ENCODE measurements around the gene SEC61A1.

SEC61A1 gene

GRCh38 chr3:128060473-128061381 lies 8.5 kb downstream of the SEC61A1 start:
- no peak for FAIRE-seq

DNA sequence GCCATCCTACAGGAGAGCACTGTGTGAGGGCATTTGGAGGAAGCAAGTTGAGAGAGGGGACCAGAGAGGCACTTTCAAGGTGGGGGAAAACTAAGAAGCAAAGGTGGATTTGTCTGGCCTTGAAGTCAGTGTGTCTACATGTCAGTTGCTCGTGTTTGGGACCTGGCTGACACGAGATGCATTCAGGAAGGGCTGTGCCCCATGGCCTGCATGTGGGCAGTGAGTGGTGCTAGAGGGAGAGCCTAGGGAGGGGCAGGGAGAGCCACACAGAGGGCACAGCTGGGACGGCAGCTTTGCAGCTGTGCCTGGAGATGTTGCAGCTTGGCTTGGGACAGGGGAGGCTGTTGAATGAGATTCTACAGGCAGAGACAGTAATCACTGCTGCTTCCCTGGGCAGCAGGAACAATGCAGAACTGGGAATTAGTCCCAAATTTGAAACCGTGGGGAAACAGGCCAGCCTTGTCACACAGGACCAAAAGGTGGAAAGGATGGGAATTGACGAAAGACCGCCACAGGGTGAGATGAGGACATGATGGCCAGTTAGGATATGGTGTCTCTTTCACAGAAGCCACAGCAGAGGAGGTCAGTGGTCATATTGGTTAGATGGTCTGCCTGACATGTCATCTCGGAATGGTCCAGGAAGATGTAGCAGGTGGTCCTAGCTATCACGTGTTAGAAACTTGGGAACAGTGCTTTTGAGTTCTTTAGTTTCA lies 10.0 kb downstream of the SEC61A1 start:
- FAIRE-seq, result no peak

- no peak for FAIRE-seq
Observed at GRCh38 chr3:128063865-128064264, 11.6 kb downstream of the SEC61A1 start.

DNA sequence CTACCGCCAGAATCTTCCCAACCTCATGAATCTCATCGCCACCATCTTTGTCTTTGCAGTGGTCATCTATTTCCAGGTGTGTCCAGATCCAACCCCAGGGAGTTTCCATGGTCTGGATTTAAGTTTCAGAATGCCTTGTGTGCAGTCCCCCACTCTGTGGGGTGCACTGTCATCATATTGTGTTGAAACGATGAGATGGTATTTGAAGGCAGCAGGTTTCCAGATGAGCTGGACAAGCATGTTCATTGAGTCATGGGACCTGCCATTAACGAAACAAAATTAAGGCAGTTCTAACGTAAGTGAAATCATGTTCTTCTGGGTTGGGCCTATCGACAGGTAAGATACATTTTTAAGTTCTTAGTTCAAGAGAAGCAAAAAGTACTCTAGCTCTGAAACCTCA lies 12.7 kb downstream of the SEC61A1 start:
- FAIRE-seq, result no peak

GRCh38 chr3:128066114-128066513 lies 13.9 kb downstream of the SEC61A1 start:
- FAIRE-seq, result no peak

DNA sequence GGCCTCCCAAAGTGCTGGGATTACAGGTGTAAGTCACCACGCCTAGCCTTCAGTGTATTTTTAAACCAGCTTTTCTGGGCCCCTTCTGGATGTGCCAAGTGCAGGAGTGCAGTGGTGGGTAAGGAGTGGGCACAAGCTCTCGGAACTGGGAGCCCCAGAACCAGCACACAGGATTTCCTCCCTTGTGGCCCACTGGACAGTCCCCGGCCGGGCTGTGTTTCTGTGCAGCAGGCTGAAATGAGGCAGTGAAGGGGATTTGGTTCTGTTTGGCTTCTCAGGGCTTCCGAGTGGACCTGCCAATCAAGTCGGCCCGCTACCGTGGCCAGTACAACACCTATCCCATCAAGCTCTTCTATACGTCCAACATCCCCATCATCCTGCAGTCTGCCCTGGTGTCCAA lies 14.4 kb downstream of the SEC61A1 start:
- no peak for FAIRE-seq

DNA sequence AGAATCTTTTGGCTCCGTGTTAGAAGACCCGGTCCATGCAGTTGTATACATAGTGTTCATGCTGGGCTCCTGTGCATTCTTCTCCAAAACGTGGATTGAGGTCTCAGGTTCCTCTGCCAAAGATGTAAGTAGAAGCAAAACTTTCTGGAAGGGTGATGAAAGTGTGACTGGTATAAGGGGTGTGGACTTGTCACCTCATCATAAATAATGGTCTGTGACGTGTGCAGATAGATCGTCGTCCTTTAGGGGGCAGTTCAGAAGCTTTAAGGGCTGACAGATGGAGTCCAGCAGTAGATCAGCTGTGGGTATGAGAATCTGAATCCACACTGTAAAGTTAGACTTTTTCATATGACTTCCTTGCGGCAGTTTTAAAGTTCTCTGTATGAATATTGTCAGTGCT lies 15.3 kb downstream of the SEC61A1 start:
- FAIRE-seq, result no peak

- no peak for FAIRE-seq
Observed at GRCh38 chr3:128068156-128068620, 16.0 kb downstream of the SEC61A1 start.

DNA sequence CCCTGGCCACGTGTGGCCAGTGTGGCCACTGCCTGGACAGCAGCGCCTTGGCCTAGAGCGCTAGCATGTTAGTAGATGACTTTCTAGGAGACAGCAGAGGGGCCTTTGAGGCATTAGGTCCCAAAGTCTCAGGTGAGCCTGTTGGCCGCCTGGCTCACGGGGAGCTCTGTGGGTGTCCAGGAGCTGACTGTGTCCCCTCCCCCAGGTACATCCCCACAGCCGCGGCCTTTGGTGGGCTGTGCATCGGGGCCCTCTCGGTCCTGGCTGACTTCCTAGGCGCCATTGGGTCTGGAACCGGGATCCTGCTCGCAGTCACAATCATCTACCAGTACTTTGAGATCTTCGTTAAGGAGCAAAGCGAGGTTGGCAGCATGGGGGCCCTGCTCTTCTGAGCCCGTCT lies 17.0 kb downstream of the SEC61A1 start:
- FAIRE-seq, result no peak

DNA sequence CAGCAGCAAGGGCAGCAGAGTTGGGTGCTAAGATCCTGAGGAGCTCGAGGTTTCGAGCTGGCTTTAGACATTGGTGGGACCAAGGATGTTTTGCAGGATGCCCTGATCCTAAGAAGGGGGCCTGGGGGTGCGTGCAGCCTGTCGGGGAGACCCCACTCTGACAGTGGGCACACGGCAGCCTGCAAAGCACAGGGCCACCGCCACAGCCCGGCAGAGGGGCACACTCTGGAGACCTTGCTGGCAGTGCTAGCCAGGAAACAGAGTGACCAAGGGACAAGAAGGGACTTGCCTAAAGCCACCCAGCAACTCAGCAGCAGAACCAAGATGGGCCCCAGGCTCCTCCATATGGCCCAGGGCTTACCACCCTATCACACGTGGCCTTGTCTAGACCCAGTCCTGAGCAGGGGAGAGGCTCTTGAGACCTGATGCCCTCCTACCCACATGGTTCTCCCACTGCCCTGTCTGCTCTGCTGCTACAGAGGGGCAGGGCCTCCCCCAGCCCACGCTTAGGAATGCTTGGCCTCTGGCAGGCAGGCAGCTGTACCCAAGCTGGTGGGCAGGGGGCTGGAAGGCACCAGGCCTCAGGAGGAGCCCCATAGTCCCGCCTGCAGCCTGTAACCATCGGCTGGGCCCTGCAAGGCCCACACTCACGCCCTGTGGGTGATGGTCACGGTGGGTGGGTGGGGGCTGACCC lies 18.8 kb downstream of the SEC61A1 start:
- FAIRE-seq, result no peak

- no peak for FAIRE-seq
Observed at GRCh38 chr3:128071771-128072453, 19.7 kb downstream of the SEC61A1 start.

- no peak for FAIRE-seq
Observed at GRCh38 chr3:128072454-128073184, 20.4 kb downstream of the SEC61A1 start.

DNA sequence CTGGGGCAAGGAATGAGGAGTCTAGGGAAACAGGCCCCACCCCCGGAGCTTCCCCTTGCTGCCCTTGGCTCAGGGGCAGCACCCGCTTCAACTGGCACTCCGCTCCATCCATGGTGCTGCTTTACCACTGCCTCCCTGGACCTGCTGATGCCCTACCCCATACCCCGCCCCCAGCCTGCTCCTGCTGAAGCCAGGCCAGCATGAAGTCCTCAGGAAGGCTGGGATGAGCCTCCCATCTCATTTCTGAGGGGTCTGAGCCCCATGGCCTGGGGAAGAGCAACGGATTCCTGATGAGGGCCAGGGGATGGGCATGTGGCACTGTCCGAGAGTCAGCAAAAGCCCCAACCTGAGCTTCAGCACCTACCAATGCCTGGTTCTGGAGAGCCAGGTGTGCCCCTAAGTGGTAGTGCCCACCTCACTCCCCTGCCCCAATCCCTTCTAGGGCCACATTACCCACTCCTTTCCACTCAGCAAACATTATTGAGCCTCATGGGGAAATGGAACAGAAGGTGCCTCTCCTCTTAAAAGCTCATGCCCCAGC lies 21.0 kb downstream of the SEC61A1 start:
- no peak for FAIRE-seq

- no peak for FAIRE-seq
Observed at GRCh38 chr3:128073807-128074206, 21.6 kb downstream of the SEC61A1 start.

DNA sequence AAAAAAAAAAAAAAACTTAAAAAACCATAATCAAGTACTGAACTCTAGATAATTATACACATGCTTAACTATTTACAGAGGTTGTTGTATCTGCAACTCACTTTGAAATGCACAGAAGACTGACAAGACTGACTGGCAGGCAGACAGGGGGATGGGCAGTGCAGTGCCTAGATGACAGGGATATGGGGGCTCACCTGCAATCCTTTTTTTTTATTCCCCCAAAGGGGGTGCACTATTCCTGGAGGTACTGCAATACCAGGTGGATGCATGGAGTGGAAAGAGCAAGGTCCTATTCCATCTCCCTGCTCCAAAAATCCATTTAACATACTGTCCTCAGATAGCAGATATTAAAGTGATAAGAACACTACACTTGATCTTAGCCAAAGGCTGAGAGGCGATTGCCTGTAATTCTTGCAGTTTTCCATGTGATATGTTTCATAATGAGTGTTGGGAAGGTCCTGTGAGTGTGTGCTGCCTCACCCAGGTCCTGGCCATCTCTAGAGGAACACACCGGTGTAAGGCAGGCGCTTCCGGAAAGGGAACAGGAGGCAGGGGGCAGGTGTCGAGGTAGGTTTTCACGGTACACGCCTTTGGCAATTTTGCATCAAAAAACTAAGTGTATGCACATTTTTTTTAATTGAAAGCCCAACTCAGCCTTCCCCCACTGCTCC lies 22.7 kb downstream of the SEC61A1 start:
- FAIRE-seq, result no peak

GRCh38 chr3:128075522-128076482 lies 23.6 kb downstream of the SEC61A1 start:
- FAIRE-seq, result no peak

DNA sequence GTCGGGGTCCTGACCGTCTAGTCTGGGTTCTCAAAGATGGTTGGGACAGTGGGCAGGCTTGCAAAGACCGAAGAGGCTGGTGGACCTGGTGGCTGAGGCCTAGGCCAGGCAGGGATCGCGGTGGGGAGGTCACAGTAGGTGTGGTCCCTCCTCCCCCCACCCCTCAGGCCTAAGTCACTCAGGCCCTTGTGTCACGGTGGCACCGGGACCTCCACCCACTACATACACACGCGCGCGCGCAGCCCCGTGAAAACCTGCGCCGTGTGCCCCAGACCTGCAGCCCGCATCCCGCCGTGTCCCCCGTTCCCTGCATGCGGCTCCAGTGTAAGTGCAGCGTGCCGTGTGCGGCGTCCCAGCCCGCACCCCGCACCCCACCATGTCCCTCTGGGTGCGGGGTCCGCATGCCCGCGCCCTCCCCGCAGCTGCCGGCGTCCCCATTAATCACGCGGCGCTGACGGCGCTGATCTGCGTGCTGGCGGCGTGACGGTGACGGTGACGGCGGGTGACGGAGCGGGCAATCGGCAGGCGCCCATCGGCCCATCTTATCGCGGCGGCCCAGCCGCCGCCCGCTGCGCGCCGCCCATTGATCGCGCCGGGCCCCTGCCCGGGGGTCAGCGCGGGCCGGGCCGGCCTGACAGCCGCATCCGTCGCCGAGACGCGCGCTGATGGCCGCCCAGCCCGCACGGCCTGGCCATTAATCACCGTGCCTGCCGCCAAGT lies 24.4 kb downstream of the SEC61A1 start:
- FAIRE-seq, result no peak

- no peak for FAIRE-seq
Observed at GRCh38 chr3:128077202-128077624, 25.0 kb downstream of the SEC61A1 start.

DNA sequence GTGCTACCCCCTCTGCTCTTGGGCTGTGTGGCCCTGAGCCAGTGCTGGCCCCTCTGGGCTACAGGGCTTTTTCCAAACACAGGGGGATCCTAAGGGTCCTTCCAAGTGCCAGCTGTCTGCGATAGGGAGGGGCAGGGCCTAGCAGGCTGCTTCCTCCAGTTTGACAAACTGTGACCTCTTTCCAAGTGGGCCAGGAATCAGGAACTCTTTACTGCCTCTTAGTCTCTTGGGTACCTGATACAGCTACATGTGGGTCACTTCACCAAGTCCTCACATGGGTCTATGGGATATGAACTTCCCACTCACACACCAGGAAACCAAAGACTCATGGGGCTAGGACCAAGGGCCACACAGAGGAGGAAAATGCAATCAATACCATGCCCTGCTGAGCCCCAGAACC lies 25.4 kb downstream of the SEC61A1 start:
- FAIRE-seq, result no peak

All from endometrium (tissue), 2 donors.